ENCODE measurements around the gene MAMDC2. TPM values are rescaled to one million over a fixed set of nuclear protein-coding genes. Genes with fewer than 3 reads are reported as not detected.
A peak's percentile ranks its signal among the peaks of the same experiment; 100 is the strongest.

The MAMDC2 gene
- total RNA-seq, result 1 to 10 TPM in 2 of 8 experiments, under 1 TPM in 6; 0.04 to 6.4 (median 0.38) TPM

- H3K4me3 ChIP-seq, result peak within 1 kb of the TSS in 3 of 5 donors; percentile 21 to 25 (median 22)
- ATAC-seq (replicated peaks in 6 of 8), result peak; percentile 84 to 94 (median 91)
- WGBS, 10 experiments, result 0 to 40% (median 7%) methylated on average over 1 to 12 of the region's 55 CpGs; no CpG with 5 or more reads in 5 of the 10 experiments
- in situ Hi-C loops (cut with MboI; ENCODE audit: low pct_unique_long_range_greater_than_20kb in 2 of 9, low sequenced_read_pairs in 9 of 9, unreplicated experiment in 9 of 9), result no loop called here
- no peak within 1 kb of the TSS for H3K27ac ChIP-seq
- peaks cover 0 to 4% of the 10 kb centered on the region in 2 donors for H3K4me1 ChIP-seq (replicated peaks in 1 of 2)
Observed at GRCh38 chr9:70043689-70044489, at the start of gene MAMDC2. TSS of gene MAMDC2 (plus strand) at chr9:70043848. CDS start at chr9:70044198, 350 bp downstream.

GRCh38 chr9:69995846-69996245 is 47.8 kb upstream of the MAMDC2 start:
- in situ Hi-C loops (cut with MboI; ENCODE audit: low pct_unique_long_range_greater_than_20kb in 2 of 9, low sequenced_read_pairs in 9 of 9, unreplicated experiment in 9 of 9), result no loop called here
- ATAC-seq (replicated peaks in 6 of 8), result no peak
- no peak overlapping the region for H3K27ac ChIP-seq
- WGBS, 10 experiments, result 83 to 100% (median 100%) methylated on average over 1 of the region's 1 CpG
- H3K4me3 ChIP-seq, result no peak overlapping the region
- H3K4me1 ChIP-seq (replicated peaks in 1 of 2), result peaks cover 5 to 7% of the 10 kb centered on the region in 2 donors

GRCh38 chr9:69996967-69997366 is 46.7 kb upstream of the MAMDC2 start:
- in situ Hi-C loops (cut with MboI; ENCODE audit: low pct_unique_long_range_greater_than_20kb in 2 of 9, low sequenced_read_pairs in 9 of 9, unreplicated experiment in 9 of 9), result no loop called here
- no peak overlapping the region for H3K27ac ChIP-seq
- H3K4me3 ChIP-seq, result no peak overlapping the region
- WGBS, 10 experiments, result 14 to 89% (median 68%) methylated on average over 1 to 2 of the region's 2 CpGs; no CpG with 5 or more reads in 2 of the 10 experiments
- peak in 4 of 8 experiments; percentile 40 to 58 (median 53) for ATAC-seq (replicated peaks in 6 of 8)
- peaks cover 5 to 7% of the 10 kb centered on the region in 2 donors for H3K4me1 ChIP-seq (replicated peaks in 1 of 2)

- Histone ChIP-seq H3K27ac (no peak overlapping the region), H3K4me1 (replicated peaks in 1 of 2) (peaks cover 5 to 7% of the 10 kb centered on the region in 2 donors), H3K4me3 (no peak overlapping the region)
- WGBS, 10 experiments, result 50 to 100% (median 86%) methylated on average over 1 to 2 of the region's 2 CpGs
- in situ Hi-C loops (cut with MboI; ENCODE audit: low pct_unique_long_range_greater_than_20kb in 2 of 9, low sequenced_read_pairs in 9 of 9, unreplicated experiment in 9 of 9), result no loop called here
- ATAC-seq (replicated peaks in 6 of 8), result no peak
Observed at GRCh38 chr9:69997524-69997923, 46.1 kb upstream of the MAMDC2 start.

- H3K4me1 ChIP-seq (replicated peaks in 1 of 2), result peaks cover 5 to 7% of the 10 kb centered on the region in 2 donors
- in situ Hi-C loops (cut with MboI; ENCODE audit: low pct_unique_long_range_greater_than_20kb in 2 of 9, low sequenced_read_pairs in 9 of 9, unreplicated experiment in 9 of 9), result no loop called here
- no peak overlapping the region for H3K4me3 ChIP-seq
- ATAC-seq (replicated peaks in 6 of 8), result no peak
- no peak overlapping the region for H3K27ac ChIP-seq
- 80 to 100% (median 100%) methylated on average over 1 of the region's 1 CpG for WGBS, 10 experiments
Observed at GRCh38 chr9:69999315-69999714, 44.3 kb upstream of the MAMDC2 start.

GRCh38 chr9:70000469-70000868 is 43.2 kb upstream of the MAMDC2 start:
- in situ Hi-C loops (cut with MboI; ENCODE audit: low pct_unique_long_range_greater_than_20kb in 2 of 9, low sequenced_read_pairs in 9 of 9, unreplicated experiment in 9 of 9), result no loop called here
- H3K4me3 ChIP-seq, result no peak overlapping the region
- no peak overlapping the region for H3K27ac ChIP-seq
- peak in 3 of 8 experiments; percentile 25 to 84 (median 37) for ATAC-seq (replicated peaks in 6 of 8)
- WGBS, 10 experiments, result 10 to 88% (median 74%) methylated on average over 1 to 3 of the region's 3 CpGs; no CpG with 5 or more reads in 3 of the 10 experiments
- peaks cover 5 to 7% of the 10 kb centered on the region in 2 donors for H3K4me1 ChIP-seq (replicated peaks in 1 of 2)

- ATAC-seq (replicated peaks in 6 of 8), result peak in 1 of 8 experiments; percentile 49
- Histone ChIP-seq H3K27ac (no peak overlapping the region), H3K4me3 (no peak overlapping the region), H3K4me1 (replicated peaks in 1 of 2) (peaks cover 0 to 7% of the 10 kb centered on the region in 2 donors)
- in situ Hi-C loops (cut with MboI; ENCODE audit: low pct_unique_long_range_greater_than_20kb in 2 of 9, low sequenced_read_pairs in 9 of 9, unreplicated experiment in 9 of 9), result no loop called here
- 0 to 100% (median 73%) methylated on average over 1 to 2 of the region's 2 CpGs; no CpG with 5 or more reads in 3 of the 10 experiments for WGBS, 10 experiments
Observed at GRCh38 chr9:70003901-70004714, 39.5 kb upstream of the MAMDC2 start.

- 0 to 100% (median 60%) methylated on average over 1 to 3 of the region's 3 CpGs; no CpG with 5 or more reads in 1 of the 10 experiments for WGBS, 10 experiments
- Histone ChIP-seq H3K27ac (peak overlapping the region in 1 of 2 donors; percentile 5), H3K4me3 (no peak overlapping the region), H3K4me1 (replicated peaks in 1 of 2) (peaks cover 0 to 7% of the 10 kb centered on the region in 2 donors)
- ATAC-seq (replicated peaks in 6 of 8), result peak in 2 of 8 experiments; percentile 32 to 43
- in situ Hi-C loops (cut with MboI; ENCODE audit: low pct_unique_long_range_greater_than_20kb in 2 of 9, low sequenced_read_pairs in 9 of 9, unreplicated experiment in 9 of 9), result no loop called here
Observed at GRCh38 chr9:70006306-70006705, 37.3 kb upstream of the MAMDC2 start.

- H3K4me1 ChIP-seq (replicated peaks in 1 of 2), result peaks cover 0 to 7% of the 10 kb centered on the region in 2 donors
- in situ Hi-C loops (cut with MboI; ENCODE audit: low pct_unique_long_range_greater_than_20kb in 2 of 9, low sequenced_read_pairs in 9 of 9, unreplicated experiment in 9 of 9), result no loop called here
- no peak for ATAC-seq (replicated peaks in 6 of 8)
- 55 to 100% (median 79%) methylated on average over 2 of the region's 2 CpGs for WGBS, 10 experiments
- no peak overlapping the region for H3K4me3 ChIP-seq
- no peak overlapping the region for H3K27ac ChIP-seq
Observed at GRCh38 chr9:70007831-70008230, 35.8 kb upstream of the MAMDC2 start.

GRCh38 chr9:70010015-70010414 is 33.6 kb upstream of the MAMDC2 start:
- H3K4me1 ChIP-seq (replicated peaks in 1 of 2), result peaks cover 0 to 7% of the 10 kb centered on the region in 2 donors
- WGBS, 10 experiments, result 11 to 83% (median 55%) methylated on average over 1 to 3 of the region's 3 CpGs; no CpG with 5 or more reads in 1 of the 10 experiments
- H3K4me3 ChIP-seq, result no peak overlapping the region
- in situ Hi-C loops (cut with MboI; ENCODE audit: low pct_unique_long_range_greater_than_20kb in 2 of 9, low sequenced_read_pairs in 9 of 9, unreplicated experiment in 9 of 9), result no loop called here
- ATAC-seq (replicated peaks in 6 of 8), result no peak
- no peak overlapping the region for H3K27ac ChIP-seq

GRCh38 chr9:70011366-70011765 is 32.3 kb upstream of the MAMDC2 start:
- Histone ChIP-seq H3K4me3 (no peak overlapping the region), H3K4me1 (replicated peaks in 1 of 2) (peaks cover 0 to under 1% of the 10 kb centered on the region in 2 donors), H3K27ac (no peak overlapping the region)
- in situ Hi-C loops (cut with MboI; ENCODE audit: low pct_unique_long_range_greater_than_20kb in 2 of 9, low sequenced_read_pairs in 9 of 9, unreplicated experiment in 9 of 9), result no loop called here
- ATAC-seq (replicated peaks in 6 of 8), result no peak
- 80 to 100% (median 100%) methylated on average over 1 of the region's 1 CpG; no CpG with 5 or more reads in 2 of the 10 experiments for WGBS, 10 experiments

- in situ Hi-C loops (cut with MboI; ENCODE audit: low pct_unique_long_range_greater_than_20kb in 2 of 9, low sequenced_read_pairs in 9 of 9, unreplicated experiment in 9 of 9), result no loop called here
- H3K27ac ChIP-seq, result no peak overlapping the region
- no peak overlapping the region for H3K4me3 ChIP-seq
- H3K4me1 ChIP-seq (replicated peaks in 1 of 2), result no peaks in the 10 kb centered on the region
- peak in 2 of 8 experiments; percentile 41 to 80 for ATAC-seq (replicated peaks in 6 of 8)
- 11 to 100% (median 85%) methylated on average over 1 of the region's 1 CpG; no CpG with 5 or more reads in 1 of the 10 experiments for WGBS, 10 experiments
Observed at GRCh38 chr9:70012569-70012968, 31.1 kb upstream of the MAMDC2 start.
